ENCODE results near the gene SPANXA2. TPM values are rescaled to one million over a fixed set of nuclear protein-coding genes. Genes with fewer than 3 reads are reported as not detected.
"Not testable (repeated sequence)": the region's sequence is repeated elsewhere in the genome, so short reads cannot be mapped to it uniquely, and the experiment has no call there.

SPANXA2 gene, protein sequence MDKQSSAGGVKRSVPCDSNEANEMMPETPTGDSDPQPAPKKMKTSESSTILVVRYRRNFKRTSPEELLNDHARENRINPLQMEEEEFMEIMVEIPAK
- total RNA-seq = not detected

GRCh38 chrX:141589408-141589807 lies at the start of gene SPANXA2:
Gene SPANXA2, plus strand, starts transcription at chrX:141589708. Its CDS starts 60 bp downstream, at chrX:141589768.
- DNase-seq = not testable (repeated sequence)

GRCh38 chrX:141542551-141542950 lies 47.0 kb upstream of the SPANXA2 start:
- not testable (repeated sequence) for DNase-seq

DNA sequence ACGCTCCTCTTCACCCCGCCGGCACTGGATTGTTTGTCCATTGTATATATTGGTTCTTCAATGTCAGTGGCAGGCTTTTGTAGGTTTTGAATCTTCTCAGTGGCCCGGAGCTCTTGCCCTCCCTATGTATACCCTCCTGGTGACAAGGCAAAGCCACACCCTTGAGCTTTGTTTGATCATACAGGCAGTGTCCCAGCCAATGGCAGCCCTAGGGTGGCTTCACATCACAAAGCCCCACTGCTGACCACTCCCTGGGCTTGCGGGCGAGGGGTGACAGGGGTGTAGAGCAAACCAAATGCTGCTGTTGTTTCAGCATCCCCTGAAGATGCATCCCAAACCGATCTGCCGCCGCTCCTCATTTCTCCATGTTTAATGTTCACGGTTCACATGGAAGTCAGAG lies 4.9 kb upstream of the SPANXA2 start, which contains the start of gene SPANXA1:
Gene SPANXA1 (minus strand): TSS at position 101 of the 400 bp plus-strand sequence. CDS start 60 bp downstream, at position 41.
- not testable (repeated sequence) for DNase-seq

GRCh38 chrX:141609111-141609510 lies 19.6 kb downstream of the SPANXA2 start:
- no peak for DNase-seq

DNA sequence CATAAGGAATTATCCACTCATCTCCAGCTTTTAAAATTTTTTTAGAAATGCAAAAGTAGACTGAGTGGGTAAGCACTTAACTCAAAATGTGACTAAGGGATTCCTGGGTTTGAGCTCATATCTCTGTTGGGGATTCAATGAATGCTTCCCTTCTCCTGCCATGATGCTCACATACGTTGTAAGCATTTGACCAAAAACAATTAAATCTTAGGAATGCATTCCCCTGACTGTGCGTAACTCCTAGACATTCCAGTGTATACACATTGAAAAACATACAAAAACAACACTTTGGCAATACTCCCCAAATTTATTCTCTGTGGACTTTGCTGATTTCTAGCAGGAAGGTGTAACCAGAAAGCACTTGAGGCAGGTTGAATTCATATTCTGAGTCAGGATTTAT lies 29.8 kb downstream of the SPANXA2 start:
- DNase-seq = no peak

DNA sequence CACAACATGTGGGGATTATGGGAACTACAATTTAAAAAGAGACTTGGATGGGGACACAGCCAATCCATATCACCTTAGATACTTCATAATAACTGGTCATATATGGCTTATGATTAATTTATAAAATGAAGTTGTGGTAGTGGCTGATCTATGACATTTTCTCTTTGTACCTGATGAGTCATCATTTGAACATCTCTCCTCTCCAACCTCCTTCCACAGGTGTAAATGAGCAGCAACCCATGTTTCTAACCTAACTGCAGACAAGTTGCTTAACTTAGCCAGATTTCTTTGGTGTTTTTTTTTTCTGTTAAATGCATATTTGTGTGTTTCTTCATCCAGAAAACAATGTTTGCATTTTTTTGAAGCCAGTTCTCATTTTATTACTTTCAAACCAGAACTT lies 42.6 kb downstream of the SPANXA2 start:
- DNase-seq = no peak

DNA sequence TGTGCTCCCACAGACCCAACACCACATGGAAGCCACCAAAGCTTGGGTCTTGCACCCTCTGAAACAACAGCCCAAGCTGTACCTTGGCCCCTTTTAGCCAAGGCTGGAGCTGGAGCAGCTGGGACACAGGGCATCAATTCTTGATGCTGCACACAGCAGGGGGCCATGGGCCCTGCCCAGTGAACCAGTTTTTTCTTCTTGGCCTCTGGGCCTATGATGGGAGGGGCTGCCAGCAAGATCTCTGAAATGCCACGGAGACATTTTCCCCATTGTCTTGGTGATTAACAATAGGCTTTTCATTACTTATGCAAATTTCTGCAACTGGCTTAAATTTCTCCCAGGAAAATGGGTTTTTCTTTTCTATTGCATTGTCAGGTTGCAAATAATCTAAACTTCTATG lies 49.0 kb downstream of the SPANXA2 start:
- no peak for DNase-seq
